ENCODE data around the gene ERICH6.
"Not testable (repeated sequence)": the region's sequence is repeated elsewhere in the genome, so short reads cannot be mapped to it uniquely, and the experiment has no call there.

The ERICH6 gene

GRCh38 chr3:150681057-150681456 lies 22.7 kb downstream of the ERICH6 start:
- DNase-seq, result no peak

GRCh38 chr3:150680562-150680961 lies 23.2 kb downstream of the ERICH6 start:
- DNase-seq, result no peak

GRCh38 chr3:150675587-150675986 lies 28.1 kb downstream of the ERICH6 start:
- no peak for DNase-seq

DNA sequence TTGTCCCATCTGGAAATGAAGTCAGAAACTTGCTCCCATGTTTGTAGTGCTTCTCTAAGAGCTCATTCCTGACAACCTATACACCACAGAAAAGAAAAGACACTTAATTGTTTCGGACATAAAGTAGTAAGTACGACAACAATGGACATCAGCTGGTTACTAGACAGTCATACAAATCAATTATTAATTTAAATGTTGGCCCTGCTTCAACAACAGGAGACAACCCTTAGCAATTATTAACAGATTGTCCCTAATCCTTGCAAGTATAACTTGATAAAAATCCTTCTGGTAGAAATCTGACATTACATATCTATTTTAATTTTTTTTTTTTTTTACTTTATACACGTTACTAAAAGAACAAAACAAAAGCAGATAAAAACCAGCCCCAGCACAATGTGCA lies 29.8 kb downstream of the ERICH6 start:
- no peak for DNase-seq

DNA sequence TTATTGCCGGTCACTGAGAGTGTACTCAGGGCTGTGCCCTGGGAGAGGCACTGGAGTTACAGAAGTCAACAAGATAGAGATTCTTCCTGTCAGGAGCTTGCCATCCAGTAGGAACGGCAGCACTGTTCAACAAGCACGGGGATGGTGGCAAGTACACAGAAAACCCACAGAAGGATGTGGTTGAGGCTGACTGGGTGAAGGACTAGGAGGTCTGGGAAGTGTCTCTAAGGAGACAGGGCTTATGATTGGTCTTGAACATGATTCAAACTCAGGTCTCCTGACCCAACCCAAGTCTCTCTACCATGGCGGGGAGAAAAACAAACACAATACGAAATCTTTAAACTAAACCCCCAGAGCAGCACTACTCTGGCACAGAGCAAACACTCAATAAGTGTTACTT lies 37.6 kb downstream of the ERICH6 start:
- no peak for DNase-seq

- no peak for DNase-seq
Observed at GRCh38 chr3:150663461-150663860, 40.3 kb downstream of the ERICH6 start.

DNA sequence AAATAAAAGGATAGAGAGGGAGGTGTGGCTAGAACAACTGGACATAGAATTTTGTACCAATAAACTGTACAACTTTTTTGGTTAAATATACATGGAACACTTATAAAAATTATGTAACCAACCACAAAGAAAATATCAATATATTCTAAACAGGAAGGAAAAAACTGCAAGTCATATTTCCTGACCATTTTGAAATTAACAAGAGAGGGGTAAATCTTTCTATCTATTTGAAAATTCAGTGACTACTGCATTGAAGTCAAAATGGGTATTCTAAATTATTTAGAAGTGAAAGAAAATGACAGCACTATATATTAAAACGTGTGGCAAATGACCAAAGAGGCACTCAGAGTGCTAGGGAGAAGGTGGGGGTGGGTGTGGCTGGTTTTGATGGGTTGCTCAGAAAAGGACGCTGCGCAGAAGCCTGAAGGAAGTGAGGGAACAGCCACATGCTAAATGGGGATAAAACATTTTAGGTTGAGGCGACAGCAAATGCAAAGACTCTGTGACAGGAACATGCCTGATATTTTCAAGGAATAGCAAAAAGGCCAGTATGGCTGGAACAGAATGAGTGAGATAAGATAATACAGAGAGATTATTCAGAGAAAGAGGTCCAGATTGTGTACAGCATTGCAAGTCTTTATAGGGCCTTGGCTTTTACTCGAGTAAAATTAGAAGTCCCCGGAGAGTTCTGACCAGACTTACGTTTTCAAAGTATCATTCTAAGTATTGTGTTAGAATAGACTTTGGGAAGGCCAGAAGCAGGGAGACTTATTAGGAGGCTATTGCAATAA lies 41.1 kb downstream of the ERICH6 start:
- no peak for DNase-seq

DNA sequence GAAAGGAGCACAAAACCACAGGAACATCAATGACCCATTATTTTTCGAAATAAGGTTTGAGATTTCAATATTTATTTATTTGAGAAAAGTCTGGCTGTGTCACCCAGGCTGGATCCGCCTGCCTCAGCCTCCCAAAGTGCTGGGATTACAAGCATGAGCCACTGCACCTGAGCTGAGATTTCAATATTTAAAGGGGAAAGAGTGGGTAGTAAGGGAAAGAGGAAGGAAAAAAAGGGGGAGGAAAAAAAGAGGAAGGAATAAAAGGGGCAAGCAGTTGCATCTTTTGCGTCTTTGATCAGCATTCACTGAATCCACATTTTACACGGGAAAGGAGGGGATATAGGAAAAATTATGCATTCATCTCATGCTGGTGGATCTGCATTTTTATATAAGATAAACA lies 47.4 kb downstream of the ERICH6 start:
- DNase-seq, result no peak

DNA sequence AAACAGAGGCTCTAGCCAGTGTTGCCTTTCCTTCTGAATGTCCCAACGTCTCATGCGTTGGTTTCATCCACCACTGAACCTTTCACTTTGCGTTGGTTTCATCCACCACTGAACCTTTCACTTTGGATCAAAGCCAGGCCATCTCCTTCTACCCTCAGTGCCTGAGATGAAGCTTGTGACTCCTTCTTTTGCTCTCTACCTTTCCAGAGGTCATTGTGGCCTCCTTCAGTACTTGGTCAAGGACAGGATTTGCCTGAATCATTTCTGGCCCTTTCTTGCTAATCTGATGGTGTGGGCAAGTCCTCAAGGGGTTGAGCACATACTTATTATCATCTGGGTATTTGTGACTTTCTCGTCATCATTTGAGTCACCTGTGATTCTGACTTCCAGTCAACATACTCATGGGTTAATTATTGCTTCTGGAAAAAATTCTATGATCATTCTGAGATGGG lies 50.6 kb downstream of the ERICH6 start:
- DNase-seq, result no peak

- no peak for DNase-seq
Observed at GRCh38 chr3:150640256-150640655, 63.5 kb downstream of the ERICH6 start.

DNA sequence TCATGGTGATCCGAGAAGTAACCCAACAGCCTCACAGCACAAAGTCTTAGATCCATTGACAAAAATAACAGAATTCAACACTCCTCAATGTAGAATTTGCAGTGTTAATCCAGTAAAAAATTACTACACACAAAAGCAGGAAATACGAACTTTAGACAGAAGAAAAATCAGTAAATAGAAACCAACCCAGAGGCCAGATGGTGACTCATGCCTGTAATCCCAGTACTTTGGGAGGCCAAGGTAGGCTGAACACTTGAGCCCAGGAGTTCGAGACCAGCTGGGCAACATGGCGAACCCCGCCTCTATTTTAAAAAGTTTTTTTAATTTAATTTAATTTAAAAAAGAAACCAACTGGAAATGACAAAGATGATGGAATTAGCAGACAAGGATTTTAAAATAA lies 64.5 kb downstream of the ERICH6 start:
- DNase-seq, result no peak

DNA sequence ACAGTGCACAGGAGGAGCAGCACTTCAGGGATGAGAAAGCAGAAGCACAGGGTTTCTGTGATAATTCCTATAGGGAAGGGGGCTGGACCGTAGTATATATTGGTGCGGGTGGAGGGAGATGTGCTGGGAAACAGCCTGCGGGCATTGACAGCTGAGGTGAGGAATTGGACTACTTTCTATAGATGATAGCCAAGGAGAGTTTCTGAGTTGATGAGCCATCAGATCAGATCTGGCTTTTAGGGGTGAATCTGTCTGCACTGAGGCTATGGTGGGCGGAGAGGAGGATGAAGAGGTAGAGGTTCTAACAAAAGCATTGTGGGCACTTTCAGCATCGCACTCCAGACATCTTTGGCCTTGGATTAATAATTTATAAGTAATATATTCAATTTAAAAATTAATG lies 67.5 kb downstream of the ERICH6 start:
- DNase-seq, result no peak

DNA sequence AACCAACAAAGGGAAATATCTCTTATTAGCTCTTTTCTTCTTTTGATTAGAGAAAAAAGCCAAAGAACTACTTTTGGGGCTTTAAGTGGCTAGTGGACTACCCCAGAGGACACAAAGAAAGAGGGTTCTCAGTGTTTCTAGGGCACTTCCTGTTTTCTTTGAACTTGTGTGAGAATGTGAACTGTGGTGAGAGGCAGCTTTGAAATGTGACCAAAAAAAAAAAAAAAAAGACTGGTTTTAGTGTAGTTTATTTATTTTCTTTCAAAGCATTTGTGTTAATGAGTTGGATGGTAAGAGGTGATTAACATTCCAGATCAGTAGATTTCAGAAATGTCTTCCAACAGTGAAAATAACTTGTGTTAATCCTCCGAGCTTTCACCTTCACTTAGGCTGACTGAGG lies 68.2 kb downstream of the ERICH6 start:
- DNase-seq, result no peak

- no peak for DNase-seq
Observed at GRCh38 chr3:150635076-150635475, 68.6 kb downstream of the ERICH6 start.

DNA sequence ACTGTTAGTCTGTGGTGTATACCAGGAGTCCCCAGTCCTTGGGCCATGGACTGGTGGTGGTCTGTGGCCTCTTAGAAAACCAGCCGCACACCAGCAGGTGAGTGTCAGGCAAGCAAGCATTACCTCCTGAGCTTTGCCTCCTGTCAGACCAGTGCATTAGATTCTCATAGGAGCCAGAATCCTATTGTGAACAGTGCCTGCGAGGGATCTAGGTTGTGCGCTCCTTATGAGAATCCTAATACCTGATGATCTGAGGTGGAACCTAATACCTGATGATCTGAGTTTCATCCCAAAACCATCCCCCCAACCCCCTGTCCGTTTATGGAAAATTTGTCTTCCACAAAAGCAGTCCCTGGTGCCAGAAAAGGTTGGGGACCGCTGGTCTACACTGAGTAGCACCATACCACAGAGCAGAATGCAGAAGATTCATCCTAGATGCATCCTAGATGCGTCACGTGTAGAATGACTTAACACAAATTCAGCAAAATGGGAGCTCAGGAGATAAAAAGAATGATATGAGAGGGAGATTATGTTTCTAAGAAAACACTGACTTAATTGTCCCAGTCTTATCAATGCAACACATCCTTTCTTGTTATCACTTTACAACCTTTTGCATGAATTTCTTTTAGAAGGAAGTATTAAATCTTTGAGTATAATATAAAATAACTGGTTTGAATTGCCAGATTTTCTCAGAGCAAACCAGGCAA lies 72.1 kb downstream of the ERICH6 start:
- DNase-seq, result no peak

DNA sequence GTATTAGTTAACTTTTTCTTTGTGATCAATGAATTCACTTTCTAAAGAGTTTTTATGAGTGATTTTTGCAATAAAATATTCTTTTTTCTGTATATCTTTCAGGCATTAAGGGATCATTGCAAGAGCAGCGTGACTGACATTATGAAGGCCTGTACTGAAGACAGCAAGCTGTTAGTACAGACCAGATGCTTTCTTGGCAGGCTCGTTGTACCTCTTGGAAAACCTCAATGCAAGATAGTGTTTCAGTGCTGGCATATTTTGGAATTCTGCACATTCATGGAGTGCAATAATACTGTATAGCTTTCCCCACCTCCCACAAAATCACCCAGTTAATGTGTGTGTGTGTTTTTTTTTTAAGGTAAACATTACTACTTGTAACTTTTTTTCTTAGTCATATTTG lies 76.2 kb downstream of the ERICH6 start:
- DNase-seq, result no peak

DNA sequence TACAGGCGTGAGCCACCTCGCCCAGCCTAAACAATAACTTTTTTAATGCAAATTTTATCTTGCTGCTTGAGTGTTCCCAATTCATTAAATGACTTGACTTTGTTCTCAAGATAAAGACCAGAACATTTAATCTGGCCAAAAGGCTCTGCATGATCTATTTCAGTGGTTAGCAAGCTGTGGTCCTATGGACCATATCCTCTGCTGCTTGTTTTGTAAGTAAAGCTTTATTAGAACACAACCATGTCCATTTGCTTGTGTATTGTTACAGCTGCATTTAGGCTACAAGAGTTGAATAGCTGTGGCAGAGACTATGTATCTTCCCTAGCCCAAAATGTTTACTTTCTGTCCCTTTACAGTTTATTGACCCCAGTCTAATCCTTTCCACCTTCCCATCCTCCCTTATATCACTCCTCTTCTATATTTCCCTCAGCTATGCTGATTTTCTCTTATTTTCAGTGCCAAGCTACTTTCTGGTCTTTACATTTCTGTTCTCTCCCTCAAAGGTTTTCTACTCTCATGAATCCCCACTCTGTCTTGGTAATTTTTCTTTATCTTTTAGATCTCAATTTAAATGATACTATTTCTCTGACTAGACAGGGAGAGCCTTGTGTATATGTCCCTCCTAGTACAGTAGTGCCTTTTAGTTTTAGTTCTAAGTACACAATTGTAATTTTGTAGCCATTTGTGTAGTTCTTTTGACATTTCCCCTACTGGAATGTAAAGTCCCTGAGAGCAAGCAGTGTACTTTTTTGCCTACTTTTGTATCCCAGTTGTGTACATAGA lies 77.4 kb downstream of the ERICH6 start:
- no peak for DNase-seq

DNA sequence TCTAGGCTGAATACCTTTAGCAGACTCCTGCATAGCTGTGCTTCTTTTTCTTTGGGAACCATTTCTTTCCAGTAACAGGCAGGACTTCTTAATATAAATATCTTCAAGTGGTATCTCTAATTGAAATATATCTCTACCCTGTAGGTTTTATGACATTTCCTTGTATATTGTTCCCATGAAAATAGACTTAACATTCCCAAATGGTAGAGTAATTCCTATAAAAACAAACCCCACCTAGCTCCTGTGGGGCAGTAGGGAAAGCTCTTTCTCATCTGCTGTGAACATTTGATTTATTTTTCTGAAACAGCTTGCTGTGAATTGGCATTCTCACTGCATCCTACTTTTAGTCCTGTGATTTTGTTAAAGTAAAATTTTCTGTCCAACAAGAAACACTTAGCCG lies 79.8 kb downstream of the ERICH6 start:
- DNase-seq, result no peak

DNA sequence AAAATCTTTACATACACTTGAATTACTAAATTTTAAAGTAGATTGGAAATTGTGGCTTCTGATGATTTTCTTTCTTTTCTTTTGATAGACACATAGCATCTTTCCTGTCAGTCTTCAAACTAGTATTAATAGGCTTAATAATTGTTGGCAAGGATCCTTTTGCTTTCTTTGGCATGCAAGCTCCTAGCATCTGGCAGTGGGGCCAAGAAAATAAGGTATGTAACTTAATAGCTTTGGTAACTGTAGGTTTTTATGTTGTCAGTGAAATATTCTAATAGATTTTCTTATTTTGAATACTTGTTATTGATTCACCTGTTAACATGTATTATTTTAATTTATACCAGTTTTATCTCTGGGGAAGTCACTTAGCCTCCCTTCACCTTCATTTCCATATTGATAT lies 80.8 kb downstream of the ERICH6 start:
- DNase-seq, result not testable (repeated sequence)

- no peak for DNase-seq
Observed at GRCh38 chr3:150620002-150620689, 83.6 kb downstream of the ERICH6 start.

DNA sequence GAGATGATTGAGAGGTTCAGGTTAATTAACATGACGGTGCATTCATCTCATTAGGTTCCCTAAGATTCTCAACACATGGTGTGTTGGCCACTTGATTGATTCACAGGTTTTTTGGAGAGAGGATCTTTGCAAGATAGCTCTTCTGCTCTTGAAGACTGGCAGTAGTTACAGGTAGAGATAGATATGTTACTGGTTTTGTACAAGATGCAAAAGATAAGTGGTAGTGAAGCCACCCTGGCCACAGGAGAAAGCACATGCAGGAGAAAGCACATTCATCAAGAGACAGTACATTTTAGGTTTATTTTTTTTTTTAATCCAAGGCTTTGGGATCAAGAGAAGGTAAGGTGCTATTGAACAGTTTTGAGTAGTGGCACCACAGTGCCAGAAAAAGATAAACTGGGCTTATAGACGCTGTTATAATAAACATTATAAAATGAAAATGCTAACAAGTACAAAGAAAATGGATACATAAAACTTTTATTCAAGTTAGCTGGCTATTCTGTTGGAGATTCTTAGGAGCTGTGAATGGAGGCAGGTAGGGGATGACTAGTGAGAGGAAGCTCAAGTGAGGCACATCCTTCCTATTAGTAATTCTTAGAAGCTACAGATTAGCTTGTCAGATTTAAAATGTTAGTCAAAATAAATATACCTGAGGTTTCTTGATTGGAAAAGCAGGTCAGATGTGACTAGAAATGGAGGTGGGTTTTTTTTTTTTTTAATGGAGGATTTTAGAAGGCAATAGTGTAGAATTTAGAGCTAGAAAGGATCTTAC lies 89.8 kb downstream of the ERICH6 start:
- no peak for DNase-seq

DNA sequence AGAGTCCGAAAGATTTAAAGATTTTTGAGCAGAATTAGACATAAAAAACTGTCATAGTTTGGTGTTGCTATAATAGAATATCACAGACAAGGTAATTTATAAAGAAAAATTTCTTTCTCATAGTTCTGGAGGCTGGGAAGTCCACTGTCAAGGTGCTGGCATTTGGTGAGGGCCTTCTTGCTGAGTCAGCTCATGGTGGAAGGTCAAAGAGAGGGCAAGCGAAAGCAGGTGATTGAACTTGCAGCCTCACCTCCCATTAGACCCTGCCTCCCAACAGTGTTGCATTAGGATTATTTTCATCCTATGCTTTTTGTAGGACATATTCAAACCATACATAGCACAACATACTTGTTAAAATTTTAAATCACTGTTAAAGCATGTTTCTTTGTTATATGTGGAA lies 90.7 kb downstream of the ERICH6 start:
- no peak for DNase-seq
